Left renal pelvis (tissue), 4 donors: ENCODE data around the gene PROKR1. TPM values are rescaled to one million over a fixed set of nuclear protein-coding genes. Genes with fewer than 3 reads are reported as not detected.
A peak's percentile ranks its signal among the peaks of the same experiment; 100 is the strongest.
"Not testable (repeated sequence)": the region's sequence is repeated elsewhere in the genome, so short reads cannot be mapped to it uniquely, and the experiment has no call there.

ENCODE experiments used
- DNase-seq, 4 donors: peaks; one replicate each; pipeline ENCODE4 v3.0.0-alpha.2; 2013; ENCODE audit warnings: low read depth in 4 of 4, low spot score in 3 of 4
- polyA plus RNA-seq, 4 donors: library from polyadenylated mRNA; unstranded; fragments of 120-200 nt; gene quantifications; one replicate each; pipeline ENCODE4 v1.2.1, GENCODE V29; 2013; ENCODE audit not compliant: insufficient read length in 4 of 4

The PROKR1 gene
- polyA plus RNA-seq, result 1 to 10 TPM in 1 of 4 donors, under 1 TPM in 3; 0.15 to 1.1 (median 0.44) TPM

DNA sequence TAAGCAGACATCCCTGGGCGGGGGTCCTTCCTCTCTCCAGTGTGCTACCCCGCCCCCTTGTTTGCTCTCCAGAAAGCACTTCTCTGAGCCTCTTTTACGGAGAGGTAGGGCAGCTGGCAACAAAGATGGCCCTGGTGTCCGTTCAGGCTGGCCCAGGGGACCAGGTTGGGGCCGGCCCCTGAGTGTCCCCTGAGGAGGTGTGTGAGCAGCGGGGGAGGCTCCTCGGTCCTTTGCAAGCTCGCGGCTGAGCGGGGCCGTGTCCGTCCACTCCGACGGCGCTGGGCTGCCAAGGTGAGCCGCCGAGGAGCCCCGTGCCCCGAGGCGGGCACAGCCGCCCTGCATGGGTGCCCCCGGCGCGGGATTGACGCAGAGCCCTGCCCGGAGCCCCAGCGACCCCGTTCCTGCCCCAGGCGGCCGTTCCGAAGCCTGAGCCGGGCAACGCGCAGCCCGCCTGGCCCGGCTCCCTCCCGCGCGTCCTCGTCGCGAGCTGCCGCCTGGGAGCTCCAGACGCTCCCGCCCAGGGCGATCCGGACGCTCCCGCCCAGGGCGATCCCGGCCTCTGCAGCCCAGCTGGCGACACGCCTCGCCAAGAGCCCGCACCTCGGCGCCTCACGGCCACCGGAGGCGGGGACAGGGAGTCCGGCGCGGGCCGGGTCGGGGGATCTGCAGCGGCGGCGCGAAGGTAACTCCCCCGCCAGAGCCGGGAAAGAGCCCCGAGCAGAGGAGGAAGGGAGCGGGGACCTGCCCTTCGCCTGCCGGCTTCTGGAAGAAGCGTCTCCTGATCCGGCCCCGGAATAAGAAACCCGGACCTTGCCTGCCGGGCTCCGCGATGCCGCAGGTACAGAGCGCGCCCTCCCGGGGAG lies at the start of gene PROKR1:
TSS of gene PROKR1 (plus strand) at position 569 of the 863 bp plus-strand sequence. CDS start 2,243 bp downstream, outside the sequence.
- peak in 2 of 4 donors; percentile 27 to 39 for DNase-seq

DNA sequence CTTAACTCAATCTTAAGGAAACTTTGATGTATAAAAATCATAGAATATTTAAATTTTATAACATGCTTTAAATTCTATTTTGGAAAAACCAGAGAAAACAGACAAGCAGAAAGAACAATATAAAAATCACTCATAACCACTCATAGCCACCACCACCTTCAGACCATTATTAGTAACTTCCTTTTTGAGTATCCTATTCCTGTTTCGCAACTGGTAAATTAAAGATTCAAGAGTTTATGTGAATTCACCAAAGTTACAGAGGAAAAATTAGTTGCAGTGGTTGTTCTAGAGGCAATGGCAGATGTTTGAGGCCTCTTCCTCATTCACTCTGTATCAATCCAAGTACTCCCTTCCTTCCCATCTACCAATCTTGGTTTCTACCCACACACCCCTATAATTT lies 49.3 kb upstream of the PROKR1 start:
- DNase-seq, result no peak

DNA sequence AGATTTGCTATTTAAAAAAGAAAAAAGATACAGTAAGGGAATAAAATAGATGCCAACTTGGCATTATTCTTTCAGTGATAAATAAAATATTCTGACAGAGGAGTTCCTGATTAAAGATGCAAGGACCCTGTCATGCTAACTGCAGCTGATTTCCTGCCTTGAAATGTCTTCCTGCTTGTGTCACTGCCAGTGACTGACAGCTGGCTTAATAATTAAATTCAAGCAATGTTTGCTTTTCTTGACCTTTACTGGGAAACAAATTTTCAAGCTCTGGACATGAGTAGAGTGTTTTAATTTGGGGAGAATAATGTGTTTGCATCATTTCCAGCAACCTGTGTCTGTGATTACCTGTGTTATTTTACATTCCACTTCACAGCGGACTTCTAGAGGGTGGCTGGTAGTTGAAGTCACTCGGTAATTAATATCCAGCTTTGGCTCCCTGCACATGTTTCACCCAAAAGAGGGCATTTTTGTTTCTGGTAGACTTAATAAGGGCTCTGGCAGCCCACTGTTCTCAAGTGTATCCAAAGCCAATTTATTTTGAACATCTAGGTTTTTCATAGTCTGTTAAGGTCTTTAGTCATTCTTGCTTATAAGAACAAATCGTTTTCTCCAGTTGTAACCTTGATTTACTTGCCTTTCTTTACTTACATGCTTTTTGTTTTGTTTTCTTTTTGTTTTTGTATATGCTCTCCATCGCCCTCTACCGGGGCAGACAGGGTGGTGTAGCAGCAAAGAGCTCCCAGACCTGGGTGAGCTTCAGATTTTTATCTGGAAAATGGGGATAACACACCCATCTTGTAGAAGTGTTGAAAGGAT lies 48.5 kb upstream of the PROKR1 start:
- peak in 2 of 4 donors; percentile 9 to 10 for DNase-seq

DNA sequence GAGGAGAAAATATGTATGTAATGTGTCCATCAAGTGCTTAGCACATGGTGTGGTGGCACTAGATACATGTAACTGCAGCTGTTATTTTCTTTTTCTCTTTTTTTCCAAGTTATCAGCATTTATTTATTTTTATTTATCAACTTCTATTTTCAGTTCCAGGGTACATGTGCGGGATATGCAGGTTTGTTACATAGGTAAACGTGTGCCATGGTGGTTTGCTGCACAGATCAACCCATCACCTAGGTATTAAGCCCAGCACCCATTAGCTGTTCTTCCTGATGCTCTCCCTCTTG lies 47.9 kb upstream of the PROKR1 start:
- not testable (repeated sequence) for DNase-seq

DNA sequence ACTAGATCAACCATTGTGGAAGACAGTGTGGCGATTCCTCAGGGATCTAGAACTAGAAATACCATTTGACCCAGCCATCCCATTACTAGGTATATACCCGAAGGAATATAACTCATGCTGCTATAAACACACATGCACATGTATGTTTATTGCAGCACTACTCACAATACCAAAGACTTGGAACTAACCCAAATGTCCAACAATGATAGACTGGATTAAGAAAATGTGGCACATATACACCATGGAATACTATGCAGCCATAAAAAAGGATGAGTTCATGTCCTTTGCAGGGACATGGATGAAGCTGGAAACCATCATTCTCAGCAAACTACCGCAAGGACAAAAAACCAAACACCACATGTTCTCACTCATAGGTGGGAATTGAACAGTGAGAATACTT lies 42.9 kb upstream of the PROKR1 start:
- DNase-seq, result not testable (repeated sequence)

DNA sequence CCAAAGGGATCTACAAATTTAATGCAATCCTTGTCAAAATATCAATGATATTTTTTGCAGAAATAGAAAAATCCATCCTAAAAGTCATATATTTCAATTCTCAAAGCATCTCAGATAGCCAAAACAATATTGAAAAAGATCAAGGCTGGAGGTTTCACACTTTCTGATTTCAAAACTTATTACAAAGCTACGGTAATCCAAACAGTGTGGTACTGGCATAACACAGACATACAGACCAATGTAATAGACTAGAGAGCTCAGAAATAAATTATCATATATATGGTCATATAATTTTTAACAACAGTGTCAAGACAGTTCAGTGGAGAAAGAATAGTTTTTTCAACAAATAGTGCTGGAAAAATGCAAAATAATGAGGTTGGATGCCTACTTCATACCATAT lies 40.3 kb upstream of the PROKR1 start:
- DNase-seq, result no peak

DNA sequence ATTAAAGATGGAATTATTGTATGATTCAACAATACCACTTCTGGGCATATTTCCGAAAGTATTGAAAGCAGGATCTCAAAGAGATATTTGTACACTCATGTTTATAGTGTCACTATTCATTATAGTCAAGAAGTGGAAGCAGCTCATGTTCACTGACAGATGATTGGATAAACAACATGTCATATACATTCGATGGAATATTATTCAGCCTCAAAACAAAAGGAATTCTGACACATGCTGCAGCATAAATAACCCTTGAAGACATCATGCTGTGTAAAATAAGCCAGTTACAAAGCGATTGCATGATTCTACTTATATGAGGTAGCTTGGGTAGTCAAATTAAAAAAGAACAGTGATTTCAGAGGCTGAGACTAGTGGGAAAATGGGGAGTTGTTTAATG lies 39.3 kb upstream of the PROKR1 start:
- no peak for DNase-seq

DNA sequence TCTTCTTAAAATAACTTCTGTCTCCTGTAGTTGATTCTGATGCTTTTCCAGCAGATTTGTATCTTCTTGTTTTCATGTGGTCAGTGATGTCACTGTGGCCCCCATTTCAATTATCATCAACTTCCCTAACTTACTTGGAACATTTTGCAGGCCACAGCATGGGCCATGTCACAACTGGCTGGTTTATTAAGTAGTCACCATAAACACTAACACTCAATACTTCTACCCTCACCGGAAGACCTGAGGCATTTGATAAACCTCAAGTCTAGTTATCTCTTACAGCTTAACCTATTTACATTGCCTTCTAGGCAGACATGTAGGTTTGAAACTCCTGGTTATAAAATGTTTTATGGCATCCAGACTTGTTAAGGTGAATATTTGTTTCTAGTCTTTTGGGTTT lies 37.4 kb upstream of the PROKR1 start:
- DNase-seq, result no peak

DNA sequence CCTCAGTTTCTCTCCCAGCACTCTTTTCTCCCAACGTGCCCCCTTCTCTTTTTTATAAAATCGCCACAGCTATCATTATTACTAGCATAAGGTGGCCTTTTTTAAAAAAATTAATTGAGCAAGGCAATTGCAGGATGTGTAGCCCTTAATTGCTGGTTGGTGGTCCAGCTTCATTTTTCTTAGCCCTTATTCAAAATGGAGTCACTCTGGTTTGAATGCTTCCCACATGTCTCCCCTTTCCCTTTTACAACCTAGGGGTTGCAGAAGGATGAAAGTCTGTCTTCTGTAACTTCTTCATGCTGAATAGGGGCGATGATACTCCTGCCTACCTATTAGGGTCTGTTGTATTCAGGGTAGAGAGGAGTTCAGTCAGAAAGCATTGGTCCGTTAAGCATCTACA lies 36.6 kb upstream of the PROKR1 start:
- no peak for DNase-seq

DNA sequence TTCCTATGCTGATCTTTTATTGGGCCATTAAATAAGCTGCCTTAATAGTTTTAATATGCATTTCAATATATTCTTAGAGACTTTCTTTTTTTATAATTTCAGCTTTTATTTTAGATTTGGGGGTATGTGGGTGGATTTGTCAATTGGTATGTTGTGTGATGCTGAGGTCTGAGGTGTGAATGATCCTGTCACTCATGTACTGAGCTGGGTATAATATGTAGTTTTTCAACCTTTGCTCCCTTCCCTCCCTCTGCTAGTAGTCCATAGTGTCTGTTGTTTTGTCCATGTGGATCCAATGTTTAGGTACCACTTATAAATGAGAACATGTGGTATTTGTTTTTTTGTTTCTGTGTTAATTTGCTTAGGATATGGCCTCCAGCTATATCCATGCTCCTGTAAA lies 35.5 kb upstream of the PROKR1 start:
- no peak for DNase-seq

DNA sequence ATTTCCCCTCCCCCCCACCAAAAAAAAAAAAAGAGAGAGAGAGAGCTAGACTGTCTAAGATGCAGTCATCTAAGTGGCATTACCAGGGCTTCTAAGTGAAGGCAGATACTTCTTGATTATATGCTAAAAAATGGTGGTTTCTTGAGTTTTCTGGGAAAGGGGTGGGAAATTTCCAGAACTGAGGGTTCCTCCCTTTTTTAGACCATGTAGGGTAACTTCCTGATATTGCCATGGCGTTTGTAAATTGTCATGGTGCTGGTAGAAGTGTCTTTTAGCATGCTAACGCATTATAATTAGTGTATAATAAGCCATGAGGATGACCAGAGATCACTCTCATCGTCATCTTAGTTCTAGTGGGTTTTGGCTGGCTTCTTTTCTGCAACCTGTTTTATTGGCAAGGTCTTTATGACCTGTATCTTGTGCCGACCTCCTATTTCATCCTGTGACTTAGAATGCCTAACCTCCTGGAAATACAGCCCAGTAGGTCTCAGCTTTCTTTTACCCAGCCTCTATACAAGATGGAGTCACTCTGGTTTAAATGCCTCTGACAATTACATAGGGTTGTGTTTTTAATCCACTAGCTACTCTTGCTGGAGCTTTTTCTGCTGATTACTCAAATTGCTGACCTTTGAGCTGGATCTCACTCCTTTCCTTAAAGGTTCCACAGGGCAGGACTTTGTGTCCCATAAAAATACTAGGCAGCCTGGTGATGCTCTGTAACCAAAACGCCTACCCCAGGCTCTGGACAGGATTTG lies 30.4 kb upstream of the PROKR1 start:
- DNase-seq, result no peak

DNA sequence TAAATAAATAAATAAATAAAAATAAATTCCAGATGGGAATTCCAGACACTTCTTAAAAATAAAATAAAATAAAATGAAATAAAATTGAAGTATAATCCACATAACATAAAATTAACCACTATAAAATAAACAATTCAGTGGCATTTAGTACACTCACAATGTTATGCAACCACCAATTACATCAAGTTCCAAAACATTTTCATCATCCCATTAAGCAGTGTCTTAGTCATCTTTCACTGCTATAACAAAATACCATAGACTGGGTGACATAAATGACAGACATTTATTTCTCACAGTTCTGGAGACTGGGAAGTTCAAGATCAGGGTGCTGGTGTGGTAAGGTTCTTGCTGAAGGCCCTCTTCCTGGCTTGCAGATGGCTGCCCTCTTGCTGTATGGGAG lies 22.6 kb upstream of the PROKR1 start:
- DNase-seq, result no peak

DNA sequence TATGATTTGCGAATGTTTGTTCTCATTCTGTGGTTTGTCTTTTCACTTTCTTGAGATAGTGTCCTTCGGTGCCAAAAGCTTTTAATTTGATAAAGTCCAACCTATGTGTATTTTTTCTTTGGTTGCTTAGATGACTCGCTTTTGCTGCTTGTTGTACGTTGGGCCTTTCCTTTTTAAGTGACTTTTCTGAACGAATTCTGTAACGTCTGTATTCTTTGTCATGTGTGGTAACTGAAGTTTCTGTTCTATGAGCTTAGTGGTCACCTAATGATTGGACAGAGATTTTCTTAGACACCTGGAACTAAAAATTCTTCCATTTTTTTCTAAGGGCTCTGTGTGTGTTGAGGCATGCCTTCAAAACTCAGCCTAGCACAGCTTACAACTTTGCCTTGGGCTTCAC lies 19.6 kb upstream of the PROKR1 start:
- DNase-seq, result no peak

DNA sequence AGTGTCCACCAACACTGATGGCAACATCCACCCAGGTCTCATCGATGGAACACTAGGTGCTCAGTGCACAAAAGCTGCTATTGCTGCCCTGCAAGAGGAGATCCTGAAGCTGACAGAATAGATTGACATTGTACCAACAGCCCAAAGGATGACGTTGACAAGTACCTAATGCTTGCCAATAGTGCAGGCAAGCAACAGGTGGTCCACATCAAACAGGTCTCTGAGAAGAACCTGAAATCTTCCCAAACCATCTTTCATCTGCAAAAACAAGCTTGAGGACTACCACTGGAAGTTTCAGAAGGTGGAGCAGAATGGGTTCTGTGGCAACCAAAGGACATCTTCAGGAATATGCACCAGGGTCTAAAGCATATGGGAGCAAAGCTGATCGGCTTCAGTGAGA lies 15.8 kb upstream of the PROKR1 start:
- DNase-seq, result no peak

DNA sequence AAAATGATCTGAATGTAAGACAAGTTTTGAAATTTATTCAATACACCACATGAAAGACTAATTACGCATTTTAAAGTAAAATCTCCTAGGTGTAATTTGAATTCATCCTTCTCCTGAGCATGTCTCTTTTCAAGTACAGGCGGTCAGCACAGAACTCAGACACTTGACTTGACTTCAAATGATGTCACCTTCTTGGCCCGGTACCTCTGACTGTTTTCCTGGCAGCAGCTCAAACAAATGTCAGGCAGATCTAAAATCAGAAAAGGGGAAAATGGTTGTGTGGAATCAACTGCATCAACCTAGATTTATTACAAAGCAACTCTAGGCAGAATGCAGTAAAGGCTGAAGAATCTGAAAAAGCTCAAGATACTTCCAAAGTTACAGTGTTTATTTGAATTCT lies 11.4 kb upstream of the PROKR1 start:
- no peak for DNase-seq

DNA sequence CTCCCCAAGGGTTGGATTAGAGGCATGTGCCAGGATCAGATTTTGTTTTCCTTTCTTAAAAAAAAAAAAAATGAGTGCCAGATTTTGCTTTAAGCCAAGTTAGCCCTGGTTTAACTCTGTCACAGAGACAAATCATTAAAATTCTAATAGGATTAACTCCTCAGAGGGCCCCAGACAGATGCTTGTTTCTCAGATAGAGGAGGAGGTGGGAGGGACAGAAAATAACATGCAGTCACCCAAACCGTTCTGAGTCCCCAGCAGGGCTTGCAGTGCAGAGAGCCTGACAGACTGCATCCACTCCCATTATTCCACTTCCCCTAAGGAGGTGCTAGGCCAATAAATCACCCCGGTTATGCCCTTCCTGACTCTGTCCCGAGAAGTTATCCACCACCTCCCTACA lies 6.3 kb upstream of the PROKR1 start:
- DNase-seq, result no peak

DNA sequence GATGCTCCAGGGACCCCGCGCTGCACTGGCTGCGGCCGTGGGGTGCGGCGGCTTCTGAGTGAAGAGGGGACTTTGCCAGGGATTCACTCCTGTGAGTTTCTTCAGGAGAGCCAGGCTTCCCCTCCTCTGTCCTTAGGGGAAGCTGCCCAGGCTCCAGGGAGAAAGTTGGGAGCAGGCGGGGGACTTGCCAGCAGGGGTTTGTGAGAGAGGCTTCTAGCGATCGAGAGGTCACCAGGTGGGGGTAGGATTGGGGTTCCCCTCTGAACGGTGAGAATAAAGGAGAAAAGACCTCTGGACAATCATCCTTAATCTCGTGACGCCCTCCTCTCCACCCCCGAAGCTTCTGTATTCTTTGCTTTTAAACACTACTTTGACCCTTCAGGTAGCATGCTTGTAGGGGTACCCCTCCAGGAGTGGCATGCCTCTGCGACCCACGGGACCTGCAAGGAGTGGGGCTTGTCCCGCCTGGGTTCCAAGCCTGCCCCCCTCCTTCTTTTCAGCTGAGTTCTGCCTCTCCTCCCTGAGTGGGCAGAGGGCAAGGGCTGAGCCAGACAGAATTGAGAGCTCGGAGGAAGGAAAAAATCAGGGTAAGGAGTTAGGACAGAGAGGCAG lies 601 bp downstream of the PROKR1 start:
- DNase-seq, result no peak

DNA sequence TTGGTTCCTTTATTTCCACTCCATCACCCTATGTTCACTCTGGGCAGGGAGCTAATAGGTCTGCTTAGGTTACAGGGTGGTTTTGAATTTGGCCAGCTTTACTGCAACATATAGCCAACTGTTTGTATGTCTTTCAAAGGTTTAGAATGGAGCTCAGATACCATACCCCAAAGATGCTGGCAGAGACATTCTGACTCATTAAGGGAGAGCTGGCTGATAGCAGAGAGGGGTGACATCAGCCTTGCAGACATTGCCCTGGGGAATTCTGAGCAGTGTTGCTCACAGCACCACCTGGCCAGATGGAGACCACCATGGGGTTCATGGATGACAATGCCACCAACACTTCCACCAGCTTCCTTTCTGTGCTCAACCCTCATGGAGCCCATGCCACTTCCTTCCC lies 2.1 kb downstream of the PROKR1 start:
- DNase-seq, result no peak

DNA sequence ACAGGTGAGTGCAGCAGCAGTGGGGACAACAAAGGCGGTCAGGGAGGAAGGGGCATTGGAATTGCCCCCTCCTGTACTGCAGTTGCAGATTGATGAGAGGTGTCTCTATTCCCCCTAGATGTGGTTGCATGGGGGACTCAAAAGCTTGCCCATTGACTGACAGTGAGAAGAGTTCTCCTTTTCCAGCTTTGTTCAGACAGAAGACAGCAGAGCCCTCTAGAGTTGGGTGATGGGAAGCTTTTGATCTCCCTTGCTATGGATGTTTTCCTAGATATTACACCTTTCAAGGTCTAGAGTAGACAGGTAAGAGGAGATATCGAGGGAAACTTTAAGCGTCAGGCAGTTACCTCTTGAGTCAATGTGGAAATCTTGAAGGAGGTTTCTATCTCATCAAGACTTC lies 2.9 kb downstream of the PROKR1 start:
- no peak for DNase-seq

DNA sequence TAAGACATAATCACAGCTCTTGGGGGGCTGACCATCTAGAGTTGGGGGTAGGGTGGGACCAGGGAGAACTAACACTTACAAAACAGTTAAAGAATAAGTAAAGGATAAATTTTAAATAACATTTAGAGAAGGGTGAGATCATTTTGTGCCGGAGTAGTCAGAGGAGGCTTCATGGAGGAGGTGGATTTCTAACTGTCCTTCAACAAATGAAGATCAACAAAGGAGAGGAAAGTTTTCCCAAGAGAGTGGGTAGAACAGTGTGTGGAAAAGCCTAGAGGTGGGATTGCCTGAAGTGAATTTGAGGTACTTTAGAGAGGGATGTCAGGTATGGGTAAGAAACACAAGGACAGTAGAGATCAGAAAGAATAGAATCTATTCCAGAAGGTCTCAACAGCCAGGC lies 7.3 kb downstream of the PROKR1 start:
- DNase-seq, result no peak

DNA sequence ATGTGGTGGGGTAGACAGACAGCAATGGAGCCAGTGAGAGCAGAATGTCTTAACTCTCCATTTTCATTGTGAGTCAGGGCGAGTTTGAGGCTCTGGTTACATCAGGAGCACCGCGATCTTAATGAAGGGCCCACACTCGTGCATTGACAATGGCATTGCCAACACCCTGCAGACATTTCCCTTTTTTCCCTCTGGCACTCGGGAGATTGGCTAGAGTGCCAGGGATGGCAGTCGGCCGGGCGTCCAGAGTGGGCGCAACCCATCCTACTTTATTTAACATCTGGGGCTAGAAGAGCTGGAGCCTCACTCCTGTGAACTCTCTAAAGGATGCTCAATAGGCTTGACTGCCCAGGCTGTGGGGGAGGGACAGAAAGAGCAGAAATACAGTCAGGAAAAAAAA lies 9.7 kb downstream of the PROKR1 start:
- no peak for DNase-seq
